GM18498 (cell line): ENCODE results near the gene ACER3.
"Not testable (repeated sequence)": the region's sequence is repeated elsewhere in the genome, so short reads cannot be mapped to it uniquely, and the experiment has no call there.

Source experiments
- ATAC-seq: cut with Tn5 transposase; IDR thresholded peaks from one replicate; pipeline ENCODE4 v1.9.1; 2021; ENCODE audit warnings: mild to moderate bottlenecking, moderate library complexity; ENCODE audit not compliant: unreplicated experiment

The ACER3 gene

GRCh38 chr11:77055101-77055561 lies 194.4 kb downstream of the ACER3 start:
- no peak for ATAC-seq

GRCh38 chr11:77055913-77056312 lies 195.2 kb downstream of the ACER3 start:
- no peak for ATAC-seq

GRCh38 chr11:77056814-77057402 lies 196.2 kb downstream of the ACER3 start:
- ATAC-seq, result no peak

GRCh38 chr11:77057938-77058474 lies 197.3 kb downstream of the ACER3 start:
- no peak for ATAC-seq

GRCh38 chr11:77058900-77059299 lies 198.2 kb downstream of the ACER3 start:
- no peak for ATAC-seq

GRCh38 chr11:77059806-77060205 lies 199.1 kb downstream of the ACER3 start:
- ATAC-seq, result no peak

GRCh38 chr11:77060234-77060633 lies 199.5 kb downstream of the ACER3 start:
- no peak for ATAC-seq

- not testable (repeated sequence) for ATAC-seq
These were observed 200.5 kb downstream of the ACER3 start for GRCh38 chr11:77061258-77061657.

GRCh38 chr11:77062924-77063323 lies 202.2 kb downstream of the ACER3 start:
- no peak for ATAC-seq

- ATAC-seq, result no peak
These were observed 202.7 kb downstream of the ACER3 start for GRCh38 chr11:77063407-77063806.

- ATAC-seq, result no peak
These were observed 203.1 kb downstream of the ACER3 start for GRCh38 chr11:77063861-77064260.

GRCh38 chr11:77064648-77065217 lies 204.0 kb downstream of the ACER3 start:
- ATAC-seq, result no peak

GRCh38 chr11:77065878-77066228 lies 205.1 kb downstream of the ACER3 start:
- no peak for ATAC-seq

- ATAC-seq, result peak; percentile 89
These were observed 205.7 kb downstream of the ACER3 start, which contains the start of gene CAPN5 for GRCh38 chr11:77066229-77067042. Gene CAPN5 (plus strand): TSS chr11:77066971. CDS start chr11:77084887, 17,916 bp downstream.

GRCh38 chr11:77067861-77068443 lies 207.2 kb downstream of the ACER3 start:
- ATAC-seq, result no peak

GRCh38 chr11:77068457-77069335 lies 208.0 kb downstream of the ACER3 start:
- no peak for ATAC-seq

GRCh38 chr11:77069336-77069968 lies 208.7 kb downstream of the ACER3 start:
- no peak for ATAC-seq

GRCh38 chr11:77069969-77070582 lies 209.4 kb downstream of the ACER3 start:
- no peak for ATAC-seq

- no peak for ATAC-seq
These were observed 210.4 kb downstream of the ACER3 start for GRCh38 chr11:77071077-77071476.
